ENCODE data around the gene CHTOP.
A peak's percentile ranks its signal among the peaks of the same experiment; 100 is the strongest.

CHTOP gene

GRCh38 chr1:153647346-153647714 lies 13.5 kb downstream of the CHTOP start:
- Histone ChIP-seq H3K9ac (ENCODE audit: low read length) (no peak overlapping the region), H3K4me3 (ENCODE audit: low read depth, low read length) (no peak overlapping the region), H3K36me3 (ENCODE audit: control insufficient read depth, insufficient read depth, low read length) (peaks cover 44% of the 10 kb centered on the region), H3K27ac (ENCODE audit: low read depth, low read length) (no peak overlapping the region), H3K9me3 (ENCODE audit: control insufficient read depth, insufficient read depth, low read depth, low read length) (no peaks in the 10 kb centered on the region), H3K4me1 (ENCODE audit: control insufficient read depth, insufficient read depth, low read length) (no peaks in the 10 kb centered on the region; the same call in 1 of the 2 replicates), H3K27me3 (ENCODE audit: control insufficient read depth, insufficient read depth, low read length) (no peaks in the 10 kb centered on the region)

GRCh38 chr1:153648000-153648643 lies 14.3 kb downstream of the CHTOP start:
- H3K9ac ChIP-seq (ENCODE audit: low read length): no peak overlapping the region
- no peak overlapping the region for H3K4me3 ChIP-seq (ENCODE audit: low read depth, low read length)
- peaks cover 36% of the 10 kb centered on the region for H3K36me3 ChIP-seq (ENCODE audit: control insufficient read depth, insufficient read depth, low read length)
- H3K9me3 ChIP-seq (ENCODE audit: control insufficient read depth, insufficient read depth, low read depth, low read length): no peaks in the 10 kb centered on the region
- no peak overlapping the region for H3K27ac ChIP-seq (ENCODE audit: low read depth, low read length)
- H3K27me3 ChIP-seq (ENCODE audit: control insufficient read depth, insufficient read depth, low read length): no peaks in the 10 kb centered on the region
- H3K4me1 ChIP-seq (ENCODE audit: control insufficient read depth, insufficient read depth, low read length): no peaks in the 10 kb centered on the region; the same call in 1 of the 2 replicates

- Histone ChIP-seq H3K27me3 (ENCODE audit: control insufficient read depth, insufficient read depth, low read length) (no peaks in the 10 kb centered on the region), H3K9ac (ENCODE audit: low read length) (no peak overlapping the region), H3K4me3 (ENCODE audit: low read depth, low read length) (no peak overlapping the region), H3K27ac (ENCODE audit: low read depth, low read length) (no peak overlapping the region), H3K36me3 (ENCODE audit: control insufficient read depth, insufficient read depth, low read length) (peaks cover 24% of the 10 kb centered on the region), H3K4me1 (ENCODE audit: control insufficient read depth, insufficient read depth, low read length) (no peaks in the 10 kb centered on the region; the same call in 1 of the 2 replicates), H3K9me3 (ENCODE audit: control insufficient read depth, insufficient read depth, low read depth, low read length) (no peaks in the 10 kb centered on the region)
Measured at GRCh38 chr1:153649137-153649862, 15.4 kb downstream of the CHTOP start.

DNA sequence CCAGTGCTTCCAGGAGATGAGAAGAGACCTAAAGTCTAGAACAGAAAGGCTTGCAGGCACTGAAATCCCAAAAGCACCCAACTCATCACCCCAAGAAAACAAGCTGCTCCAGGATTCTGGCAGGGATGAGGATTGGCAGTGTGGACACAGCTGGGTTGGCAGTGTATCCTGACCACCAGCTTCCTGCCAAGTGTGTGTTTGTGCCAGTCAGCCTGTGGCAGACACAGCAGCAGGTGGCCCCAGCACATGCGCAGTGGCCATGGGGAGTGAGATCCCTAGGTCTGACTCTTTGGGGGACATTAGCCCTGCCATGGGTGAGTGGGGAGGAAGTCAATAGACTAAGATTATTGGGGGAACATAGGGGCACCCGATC lies 16.0 kb downstream of the CHTOP start:
- Histone ChIP-seq H3K9ac (ENCODE audit: low read length) (no peak overlapping the region), H3K9me3 (ENCODE audit: control insufficient read depth, insufficient read depth, low read depth, low read length) (no peaks in the 10 kb centered on the region), H3K4me1 (ENCODE audit: control insufficient read depth, insufficient read depth, low read length) (no peaks in the 10 kb centered on the region; the same call in 1 of the 2 replicates), H3K4me3 (ENCODE audit: low read depth, low read length) (no peak overlapping the region), H3K27me3 (ENCODE audit: control insufficient read depth, insufficient read depth, low read length) (no peaks in the 10 kb centered on the region), H3K36me3 (ENCODE audit: control insufficient read depth, insufficient read depth, low read length) (peaks cover 19% of the 10 kb centered on the region), H3K27ac (ENCODE audit: low read depth, low read length) (no peak overlapping the region)

DNA sequence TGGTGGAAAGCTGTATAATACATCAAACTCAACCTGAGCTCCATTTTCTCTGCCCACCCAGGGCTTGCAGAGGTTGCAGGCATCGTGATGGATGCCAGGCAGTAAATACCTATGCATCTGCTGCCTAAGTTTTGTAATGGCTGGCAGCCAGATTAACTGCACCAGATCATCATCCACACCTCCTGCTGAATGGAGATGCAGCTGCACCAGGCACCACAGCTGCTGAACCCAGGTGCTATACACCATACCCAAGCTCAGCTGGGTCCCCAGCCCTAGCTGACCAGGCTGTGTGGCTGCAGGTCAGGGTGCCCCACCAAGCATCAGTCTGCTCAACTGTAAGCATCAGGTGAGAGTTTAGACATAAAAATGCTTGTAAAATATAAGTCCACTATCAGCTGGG lies 17.9 kb downstream of the CHTOP start:
- H3K4me3 ChIP-seq (ENCODE audit: low read depth, low read length): no peak overlapping the region
- no peaks in the 10 kb centered on the region for H3K27me3 ChIP-seq (ENCODE audit: control insufficient read depth, insufficient read depth, low read length)
- H3K36me3 ChIP-seq (ENCODE audit: control insufficient read depth, insufficient read depth, low read length): no peaks in the 10 kb centered on the region
- no peaks in the 10 kb centered on the region for H3K9me3 ChIP-seq (ENCODE audit: control insufficient read depth, insufficient read depth, low read depth, low read length)
- H3K4me1 ChIP-seq (ENCODE audit: control insufficient read depth, insufficient read depth, low read length): no peaks in the 10 kb centered on the region; the same call in 1 of the 2 replicates
- no peak overlapping the region for H3K27ac ChIP-seq (ENCODE audit: low read depth, low read length)
- no peak overlapping the region for H3K9ac ChIP-seq (ENCODE audit: low read length)

DNA sequence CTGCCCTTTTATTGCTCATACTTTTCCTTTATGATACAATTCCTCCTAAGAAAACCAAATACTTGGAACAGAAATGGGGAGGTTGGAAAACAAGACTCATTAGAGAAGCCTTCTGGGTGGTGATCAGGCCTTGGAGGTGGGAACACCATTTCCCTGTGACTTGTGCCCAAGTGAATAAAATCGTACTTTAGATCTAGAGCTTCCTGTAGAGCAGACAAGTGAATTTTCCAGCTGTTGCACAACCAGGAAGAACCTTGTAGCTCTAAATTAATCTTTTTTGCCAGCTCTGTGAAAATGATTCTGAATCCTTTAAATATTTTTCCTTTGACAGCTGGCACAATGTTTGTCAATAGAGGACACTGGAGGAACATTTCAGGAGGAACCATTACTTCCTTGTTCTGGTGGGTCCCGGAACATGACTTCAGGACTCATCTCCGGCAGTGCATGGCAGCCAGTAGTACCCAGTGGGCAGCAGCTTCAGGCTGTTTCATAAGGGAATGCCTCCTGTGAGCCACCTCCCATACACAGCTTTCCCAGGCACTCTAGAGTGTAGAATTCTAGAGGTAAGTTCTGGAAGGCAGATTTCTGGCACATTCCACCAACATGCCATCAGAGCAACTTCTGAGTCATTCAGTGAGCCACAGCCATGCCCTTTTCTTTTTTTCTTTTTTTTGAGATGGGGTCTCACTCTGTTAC lies 19.1 kb downstream of the CHTOP start:
- Histone ChIP-seq H3K4me1 (ENCODE audit: control insufficient read depth, insufficient read depth, low read length) (no peaks in the 10 kb centered on the region; the same call in 1 of the 2 replicates), H3K27ac (ENCODE audit: low read depth, low read length) (no peak overlapping the region), H3K4me3 (ENCODE audit: low read depth, low read length) (no peak overlapping the region), H3K9me3 (ENCODE audit: control insufficient read depth, insufficient read depth, low read depth, low read length) (no peaks in the 10 kb centered on the region), H3K36me3 (ENCODE audit: control insufficient read depth, insufficient read depth, low read length) (no peaks in the 10 kb centered on the region), H3K27me3 (ENCODE audit: control insufficient read depth, insufficient read depth, low read length) (no peaks in the 10 kb centered on the region), H3K9ac (ENCODE audit: low read length) (no peak overlapping the region)

- Histone ChIP-seq H3K4me3 (ENCODE audit: low read depth, low read length) (no peak overlapping the region), H3K27ac (ENCODE audit: low read depth, low read length) (no peak overlapping the region), H3K36me3 (ENCODE audit: control insufficient read depth, insufficient read depth, low read length) (0 out of 2 replicates have a peak, but pooled peaks cover 6% of the 10 kb centered on the region), H3K9me3 (ENCODE audit: control insufficient read depth, insufficient read depth, low read depth, low read length) (no peaks in the 10 kb centered on the region), H3K9ac (ENCODE audit: low read length) (no peak overlapping the region), H3K27me3 (ENCODE audit: control insufficient read depth, insufficient read depth, low read length) (no peaks in the 10 kb centered on the region), H3K4me1 (ENCODE audit: control insufficient read depth, insufficient read depth, low read length) (peaks cover 5% of the 10 kb centered on the region; the same call in 1 of the 2 replicates)
Measured at GRCh38 chr1:153655333-153655732, 21.5 kb downstream of the CHTOP start.

- H3K27me3 ChIP-seq (ENCODE audit: control insufficient read depth, insufficient read depth, low read length): no peaks in the 10 kb centered on the region
- H3K4me1 ChIP-seq (ENCODE audit: control insufficient read depth, insufficient read depth, low read length): peaks cover 5% of the 10 kb centered on the region; the same call in 1 of the 2 replicates
- H3K27ac ChIP-seq (ENCODE audit: low read depth, low read length): peak within 1 kb of the TSS; percentile 75
Measured at GRCh38 chr1:153658400-153659174, 24.7 kb downstream of the CHTOP start, which contains the start of gene SNAPIN. Gene SNAPIN, plus strand, starts transcription at chr1:153658703. Its CDS starts 41 bp downstream, at chr1:153658744.

GRCh38 chr1:153659175-153659534 lies 25.3 kb downstream of the CHTOP start:
- Histone ChIP-seq H3K36me3 (ENCODE audit: control insufficient read depth, insufficient read depth, low read length) (peaks cover 42% of the 10 kb centered on the region), H3K27ac (ENCODE audit: low read depth, low read length) (no peak overlapping the region), H3K27me3 (ENCODE audit: control insufficient read depth, insufficient read depth, low read length) (no peaks in the 10 kb centered on the region), H3K4me3 (ENCODE audit: low read depth, low read length) (peak overlapping the region; percentile 81), H3K4me1 (ENCODE audit: control insufficient read depth, insufficient read depth, low read length) (peaks cover 5% of the 10 kb centered on the region; the same call in 1 of the 2 replicates), H3K9ac (ENCODE audit: low read length) (peak overlapping the region; percentile 80), H3K9me3 (ENCODE audit: control insufficient read depth, insufficient read depth, low read depth, low read length) (no peaks in the 10 kb centered on the region)

More at GRCh38 chr1:153658400-153659174, 24.7 kb downstream of the CHTOP start, which contains the start of gene SNAPIN:
- peak within 1 kb of the TSS; percentile 80 for H3K9ac ChIP-seq (ENCODE audit: low read length)
- H3K4me3 ChIP-seq (ENCODE audit: low read depth, low read length): peak within 1 kb of the TSS; percentile 81
- H3K9me3 ChIP-seq (ENCODE audit: control insufficient read depth, insufficient read depth, low read depth, low read length): no peaks in the 10 kb centered on the region
- peaks cover 37% of the 10 kb centered on the region for H3K36me3 ChIP-seq (ENCODE audit: control insufficient read depth, insufficient read depth, low read length)

DNA sequence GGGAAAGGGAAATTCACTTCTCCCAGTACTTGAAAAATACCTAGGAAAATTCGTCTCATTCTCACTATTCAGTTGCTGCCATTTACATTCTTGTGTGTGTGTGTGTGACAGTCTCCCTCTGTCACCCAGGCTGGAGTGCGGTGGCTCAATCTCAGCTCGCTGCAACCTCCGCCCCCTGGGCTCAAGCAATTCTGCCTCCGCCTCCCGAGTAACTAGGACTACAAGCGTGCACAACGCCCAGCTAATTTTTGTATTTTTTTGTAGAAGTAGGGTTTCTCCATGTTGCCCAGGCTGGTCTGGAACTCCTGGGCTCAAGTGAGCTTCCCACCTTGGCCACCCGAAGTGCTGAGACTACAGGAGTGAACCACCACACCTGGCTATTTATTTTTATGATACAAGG lies 25.8 kb downstream of the CHTOP start:
- Histone ChIP-seq H3K36me3 (ENCODE audit: control insufficient read depth, insufficient read depth, low read length) (peaks cover 47% of the 10 kb centered on the region), H3K4me1 (ENCODE audit: control insufficient read depth, insufficient read depth, low read length) (peaks cover 5% of the 10 kb centered on the region; the same call in 1 of the 2 replicates), H3K27ac (ENCODE audit: low read depth, low read length) (no peak overlapping the region), H3K27me3 (ENCODE audit: control insufficient read depth, insufficient read depth, low read length) (no peaks in the 10 kb centered on the region), H3K9ac (ENCODE audit: low read length) (no peak overlapping the region), H3K9me3 (ENCODE audit: control insufficient read depth, insufficient read depth, low read depth, low read length) (no peaks in the 10 kb centered on the region), H3K4me3 (ENCODE audit: low read depth, low read length) (peak overlapping the region; percentile 81)

All from HUES6 (cell line).